Parathyroid adenoma (tissue), 2 donors: ENCODE results near the gene LTBP2.
A peak's percentile ranks its signal among the peaks of the same experiment; 100 is the strongest.

Experiments used
- H2AFZ ChIP-seq: fragments of 300-600 bp; sonication (generic); one replicate; pipeline ENCODE4 v1.7.0; 2017; ENCODE audit warnings: antibody characterized with exemption, mild to moderate bottlenecking
- H3K27ac ChIP-seq: fragments of 300-600 bp; sonication (generic); one replicate; pipeline ENCODE4 v1.7.0; 2017
- H3K27me3 ChIP-seq: fragments of 300-600 bp; sonication (generic); one replicate; pipeline ENCODE4 v1.7.0; 2017; ENCODE audit warnings: low read length; ENCODE audit not compliant: control insufficient read depth, insufficient read depth
- H3K36me3 ChIP-seq: fragments of 300-600 bp; sonication (generic); one replicate; pipeline ENCODE4 v1.7.0; 2017; ENCODE audit warnings: low read length; ENCODE audit not compliant: control insufficient read depth, insufficient read depth
- H3K4me1 ChIP-seq: fragments of 300-600 bp; sonication (generic); one replicate; pipeline ENCODE4 v1.7.0; 2017; ENCODE audit warnings: control low read depth
- H3K4me2 ChIP-seq: fragments of 300-600 bp; sonication (generic); one replicate; pipeline ENCODE4 v1.7.0; 2017; ENCODE audit warnings: low read length
- H3K4me3 ChIP-seq: fragments of 300-600 bp; sonication (generic); one replicate; pipeline ENCODE4 v1.7.0; 2017; ENCODE audit warnings: low read depth, low read length
- H3K79me2 ChIP-seq: fragments of 300-600 bp; sonication (generic); one replicate; pipeline ENCODE4 v1.7.0; 2017; ENCODE audit warnings: control low read depth
- H3K9ac ChIP-seq: fragments of 300-600 bp; sonication (generic); one replicate; pipeline ENCODE4 v1.7.0; 2017; ENCODE audit warnings: mild to moderate bottlenecking
- H3K9me3 ChIP-seq: fragments of 300-600 bp; sonication (generic); one replicate; pipeline ENCODE4 v1.7.0; 2017; ENCODE audit warnings: low read length; ENCODE audit not compliant: control insufficient read depth
- TF ChIP-seq, protein P1 (sequence below): fragments of 300-600 bp; sonication (generic); IDR thresholded peaks from one replicate; pipeline ENCODE4 v1.7.0; 2017; ENCODE audit warnings: antibody characterized with exemption, mild to moderate bottlenecking
- donor health status: primary hyperparathyroidism.

Gene LTBP2

GRCh38 chr14:74508844-74509428 is 103.1 kb downstream of the LTBP2 start:
- H3K9ac ChIP-seq, result no peak overlapping the region
- H3K27me3 ChIP-seq, result no peaks in the 10 kb centered on the region
- no peak overlapping the region for H3K4me3 ChIP-seq
- H2AFZ ChIP-seq, result no peak overlapping the region
- no peaks in the 10 kb centered on the region for H3K36me3 ChIP-seq
- H3K4me1 ChIP-seq, result no peaks in the 10 kb centered on the region
- H3K79me2 ChIP-seq, result no peaks in the 10 kb centered on the region
- no peak overlapping the region for H3K4me2 ChIP-seq
- H3K27ac ChIP-seq, result no peak overlapping the region
- no peaks in the 10 kb centered on the region for H3K9me3 ChIP-seq
- TF ChIP-seq, protein P1, sequence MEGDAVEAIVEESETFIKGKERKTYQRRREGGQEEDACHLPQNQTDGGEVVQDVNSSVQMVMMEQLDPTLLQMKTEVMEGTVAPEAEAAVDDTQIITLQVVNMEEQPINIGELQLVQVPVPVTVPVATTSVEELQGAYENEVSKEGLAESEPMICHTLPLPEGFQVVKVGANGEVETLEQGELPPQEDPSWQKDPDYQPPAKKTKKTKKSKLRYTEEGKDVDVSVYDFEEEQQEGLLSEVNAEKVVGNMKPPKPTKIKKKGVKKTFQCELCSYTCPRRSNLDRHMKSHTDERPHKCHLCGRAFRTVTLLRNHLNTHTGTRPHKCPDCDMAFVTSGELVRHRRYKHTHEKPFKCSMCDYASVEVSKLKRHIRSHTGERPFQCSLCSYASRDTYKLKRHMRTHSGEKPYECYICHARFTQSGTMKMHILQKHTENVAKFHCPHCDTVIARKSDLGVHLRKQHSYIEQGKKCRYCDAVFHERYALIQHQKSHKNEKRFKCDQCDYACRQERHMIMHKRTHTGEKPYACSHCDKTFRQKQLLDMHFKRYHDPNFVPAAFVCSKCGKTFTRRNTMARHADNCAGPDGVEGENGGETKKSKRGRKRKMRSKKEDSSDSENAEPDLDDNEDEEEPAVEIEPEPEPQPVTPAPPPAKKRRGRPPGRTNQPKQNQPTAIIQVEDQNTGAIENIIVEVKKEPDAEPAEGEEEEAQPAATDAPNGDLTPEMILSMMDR, result no peak

- Histone ChIP-seq H3K27me3 (no peaks in the 10 kb centered on the region), H3K4me2 (no peak overlapping the region), H3K36me3 (no peaks in the 10 kb centered on the region), H3K4me1 (no peaks in the 10 kb centered on the region), H2AFZ (no peak overlapping the region), H3K27ac (no peak overlapping the region), H3K9me3 (no peaks in the 10 kb centered on the region), H3K4me3 (no peak overlapping the region), H3K9ac (no peak overlapping the region), H3K79me2 (no peaks in the 10 kb centered on the region)
- TF ChIP-seq, protein P1, result peak; percentile 5
Observed at GRCh38 chr14:74508292-74508731, 103.7 kb downstream of the LTBP2 start.

DNA sequence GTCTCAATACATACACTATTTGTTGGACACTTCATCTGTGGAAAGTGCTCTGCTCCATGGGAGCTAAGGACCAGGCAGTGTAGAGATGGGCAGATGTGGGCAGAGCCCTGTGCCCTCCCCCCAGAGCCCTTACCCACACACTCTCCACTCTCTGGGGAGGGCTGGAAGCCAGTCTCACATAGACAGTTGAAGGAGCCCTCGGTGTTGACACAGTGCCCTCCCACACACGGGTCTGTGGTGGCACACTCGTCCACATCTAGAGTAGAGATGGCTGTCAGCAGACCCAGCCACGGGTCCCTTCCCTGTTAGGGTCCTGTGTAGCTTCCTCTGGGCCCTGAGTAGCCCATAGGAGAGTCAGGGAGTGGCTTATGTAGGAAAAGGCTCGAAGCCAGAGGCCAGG is 104.2 kb downstream of the LTBP2 start:
- H2AFZ ChIP-seq, result no peak overlapping the region
- peaks cover 2% of the 10 kb centered on the region for H3K79me2 ChIP-seq
- H3K27me3 ChIP-seq, result no peaks in the 10 kb centered on the region
- no peak overlapping the region for H3K27ac ChIP-seq
- H3K9me3 ChIP-seq, result no peaks in the 10 kb centered on the region
- no peaks in the 10 kb centered on the region for H3K4me1 ChIP-seq
- H3K4me3 ChIP-seq, result no peak overlapping the region
- TF ChIP-seq, protein P1, result no peak
- no peaks in the 10 kb centered on the region for H3K36me3 ChIP-seq
- no peak overlapping the region for H3K9ac ChIP-seq
- no peak overlapping the region for H3K4me2 ChIP-seq

DNA sequence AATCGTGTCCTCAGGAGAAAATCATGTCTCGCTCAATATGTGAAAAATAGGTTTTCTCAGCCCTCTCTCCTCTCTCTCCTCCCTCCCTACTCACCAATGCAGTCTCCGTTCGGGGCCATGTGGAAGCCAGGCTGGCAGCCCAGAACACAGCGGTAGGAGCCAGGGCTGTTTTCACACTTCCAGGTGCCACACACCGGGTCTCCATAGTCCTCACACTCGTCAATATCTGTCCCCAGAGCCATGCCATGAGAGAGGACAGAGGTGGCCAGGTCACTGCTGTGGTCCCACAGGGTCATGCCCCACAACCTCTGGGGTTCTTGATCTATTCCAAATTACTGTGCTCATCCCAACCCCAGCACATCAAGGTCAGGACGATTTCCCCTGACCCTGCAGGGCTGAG is 105.0 kb downstream of the LTBP2 start:
- Histone ChIP-seq H3K4me1 (no peaks in the 10 kb centered on the region), H3K4me3 (no peak overlapping the region), H3K36me3 (no peaks in the 10 kb centered on the region), H3K27me3 (no peaks in the 10 kb centered on the region), H3K4me2 (no peak overlapping the region), H3K27ac (no peak overlapping the region), H3K9ac (no peak overlapping the region), H2AFZ (no peak overlapping the region), H3K79me2 (peaks cover 4% of the 10 kb centered on the region), H3K9me3 (no peaks in the 10 kb centered on the region)
- TF ChIP-seq, protein P1, result no peak

GRCh38 chr14:74506411-74506851 is 105.6 kb downstream of the LTBP2 start:
- Histone ChIP-seq H3K9me3 (no peaks in the 10 kb centered on the region), H2AFZ (no peak overlapping the region), H3K4me2 (no peak overlapping the region), H3K27me3 (no peaks in the 10 kb centered on the region), H3K36me3 (no peaks in the 10 kb centered on the region), H3K79me2 (peaks cover 6% of the 10 kb centered on the region), H3K27ac (no peak overlapping the region), H3K4me1 (no peaks in the 10 kb centered on the region), H3K9ac (no peak overlapping the region), H3K4me3 (no peak overlapping the region)
- TF ChIP-seq, protein P1, result no peak
